Tibial nerve (tissue), 4 donors: ENCODE results near the gene NME7. TPM values are rescaled to one million over a fixed set of nuclear protein-coding genes. Genes with fewer than 3 reads are reported as not detected.

ENCODE experiments used
- DNase-seq, 2 donors: peaks; one replicate each; pipeline ENCODE4 v3.0.0-alpha.2; 2019; ENCODE audit warnings: low spot score in 2 of 2
- H3K27ac ChIP-seq, 4 donors: fragments of 200-600 bp; sonication (generic) in 3 of 4; one replicate each; pipeline ENCODE4 v1.5.1; 2017 to 2019; ENCODE audit warnings: mild to moderate bottlenecking in 1 of 4
- H3K27me3 ChIP-seq, 2 donors: fragments of 200-600 bp; sonication (generic) in 1 of 2; one replicate each; pipeline versions ENCODE4 v1.5.1 to v1.6.0; 2017 to 2019
- H3K36me3 ChIP-seq, 3 donors: fragments of 200-600 bp; sonication (generic); one replicate each; pipeline ENCODE4 v1.5.1; 2018 to 2019
- H3K4me1 ChIP-seq, 4 donors: fragments of 200-600 bp; sonication (generic) in 3 of 4; one replicate each; pipeline ENCODE4 v1.5.1; 2017 to 2019
- H3K4me3 ChIP-seq, 4 donors: fragments of 200-600 bp; sonication (generic) in 3 of 4; one replicate each; pipeline ENCODE4 v1.5.1; 2017 to 2019; ENCODE audit warnings: mild to moderate bottlenecking in 1 of 4, moderate library complexity in 1 of 4
- H3K9me3 ChIP-seq, 4 donors: fragments of 200-600 bp; sonication (generic) in 3 of 4; one replicate each; pipeline ENCODE4 v1.5.1; 2017 to 2019
- EP300 ChIP-seq, 2 donors: sonication (generic); formaldehyde crosslinking; IDR thresholded peaks; one replicate each; pipeline ENCODE4 v1.6.1; 2017; ENCODE audit warnings: antibody characterized with exemption in 2 of 2, mild to moderate bottlenecking in 1 of 2
- POLR2A ChIP-seq, 2 donors: fragments of 450-650 bp; IDR thresholded peaks; one replicate each; pipeline ENCODE4 v1.6.1; 2017; ENCODE audit warnings: antibody characterized with exemption in 2 of 2, mild to moderate bottlenecking in 2 of 2, moderate library complexity in 2 of 2
- WGBS, 2 donors: methylation state at CpG; one replicate each; pipeline ENCODE4 v1.1.5; 2018; 5-methylcytosine and 5-hydroxymethylcytosine counted together
- total RNA-seq, 4 donors: library from RNA; depleted of rRNA; stranded (reverse); fragments of >200 nt; gene quantifications; one replicate each; pipeline ENCODE4 v1.1.0, GENCODE V29; 2016
- TF ChIP-seq, protein P1 (sequence below), 5 experiments: fragments of 200-600 bp in 3 of 5; fragments of 450-650 bp in 2 of 5; sonication (generic) in 3 of 5; IDR thresholded peaks; one replicate each; pipeline ENCODE4 v1.5.1; 2016 to 2019; ENCODE audit warnings: antibody characterized with exemption in 5 of 5, mild to moderate bottlenecking in 3 of 5, moderate library complexity in 2 of 5

The NME7 gene
- total RNA-seq, 4 donors from 2014 or later, result 8.2 to 26.2 (median 17.5) TPM

GRCh38 chr1:169113613-169114119 lies 253.9 kb downstream of the NME7 start:
- no peaks in the 10 kb centered on the region for H3K36me3 ChIP-seq
- H3K27me3 ChIP-seq, result no peaks in the 10 kb centered on the region
- no peaks in the 10 kb centered on the region for H3K9me3 ChIP-seq
- TF ChIP-seq EP300 (IDR thresholded peaks at IDR 0.05) (no peak), POLR2A (IDR thresholded peaks at IDR 0.05) (no peak)
- TF ChIP-seq, protein P1, sequence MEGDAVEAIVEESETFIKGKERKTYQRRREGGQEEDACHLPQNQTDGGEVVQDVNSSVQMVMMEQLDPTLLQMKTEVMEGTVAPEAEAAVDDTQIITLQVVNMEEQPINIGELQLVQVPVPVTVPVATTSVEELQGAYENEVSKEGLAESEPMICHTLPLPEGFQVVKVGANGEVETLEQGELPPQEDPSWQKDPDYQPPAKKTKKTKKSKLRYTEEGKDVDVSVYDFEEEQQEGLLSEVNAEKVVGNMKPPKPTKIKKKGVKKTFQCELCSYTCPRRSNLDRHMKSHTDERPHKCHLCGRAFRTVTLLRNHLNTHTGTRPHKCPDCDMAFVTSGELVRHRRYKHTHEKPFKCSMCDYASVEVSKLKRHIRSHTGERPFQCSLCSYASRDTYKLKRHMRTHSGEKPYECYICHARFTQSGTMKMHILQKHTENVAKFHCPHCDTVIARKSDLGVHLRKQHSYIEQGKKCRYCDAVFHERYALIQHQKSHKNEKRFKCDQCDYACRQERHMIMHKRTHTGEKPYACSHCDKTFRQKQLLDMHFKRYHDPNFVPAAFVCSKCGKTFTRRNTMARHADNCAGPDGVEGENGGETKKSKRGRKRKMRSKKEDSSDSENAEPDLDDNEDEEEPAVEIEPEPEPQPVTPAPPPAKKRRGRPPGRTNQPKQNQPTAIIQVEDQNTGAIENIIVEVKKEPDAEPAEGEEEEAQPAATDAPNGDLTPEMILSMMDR (IDR thresholded peaks at IDR 0.05), result no peak
- no peak overlapping the region for H3K4me3 ChIP-seq
- WGBS, 2 donors, result 65 to 84% methylated on average over 4 of the region's 4 CpGs
- H3K27ac ChIP-seq, result no peak overlapping the region
- DNase-seq, result no peak
- peaks cover 0 to 32% (median 16%) of the 10 kb centered on the region in 4 donors for H3K4me1 ChIP-seq

DNA sequence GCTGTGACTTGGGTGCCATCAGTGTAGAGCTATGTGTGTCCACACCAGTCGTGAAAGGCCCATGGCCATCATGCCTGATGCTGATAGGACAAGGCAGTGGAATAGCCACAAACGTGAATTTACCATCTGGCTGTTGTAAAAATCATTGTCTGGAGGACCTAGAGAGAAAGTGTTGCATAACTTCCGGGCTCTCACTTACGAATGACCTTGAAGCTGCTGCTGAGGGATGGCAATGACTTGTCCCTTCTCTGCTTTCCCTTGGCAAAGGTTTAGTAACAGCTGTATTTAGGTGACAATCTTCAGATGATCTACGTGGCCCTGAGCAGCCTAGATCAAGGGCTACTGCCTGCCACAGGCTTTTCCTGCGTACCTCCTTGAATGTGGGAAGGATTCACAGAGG lies 255.4 kb downstream of the NME7 start:
- Histone ChIP-seq H3K36me3 (no peaks in the 10 kb centered on the region), H3K9me3 (no peaks in the 10 kb centered on the region), H3K27me3 (no peaks in the 10 kb centered on the region), H3K27ac (peak overlapping the region in 2 of 4 donors; percentile 29 to 32), H3K4me3 (no peak overlapping the region), H3K4me1 (peaks cover 0 to 46% (median 16%) of the 10 kb centered on the region in 4 donors)
- TF ChIP-seq POLR2A (IDR thresholded peaks at IDR 0.05), result no peak
- TF ChIP-seq, protein P1 (IDR thresholded peaks at IDR 0.05), result no peak
- TF ChIP-seq EP300 (IDR thresholded peaks at IDR 0.05), result no peak
- no peak for DNase-seq
- 74 to 78% methylated on average over 6 of the region's 6 CpGs for WGBS, 2 donors

- peaks cover 0 to 51% (median 18%) of the 10 kb centered on the region in 4 donors for H3K4me1 ChIP-seq
- WGBS, 2 donors, result 86 to 87% methylated on average over 6 of the region's 6 CpGs
- no peaks in the 10 kb centered on the region for H3K9me3 ChIP-seq
- TF ChIP-seq, protein P1 (IDR thresholded peaks at IDR 0.05), result no peak
- no peak for TF ChIP-seq POLR2A (IDR thresholded peaks at IDR 0.05)
- no peaks in the 10 kb centered on the region for H3K36me3 ChIP-seq
- peak overlapping the region in 2 of 4 donors; percentile 29 to 32 for H3K27ac ChIP-seq
- H3K4me3 ChIP-seq, result no peak overlapping the region
- no peaks in the 10 kb centered on the region for H3K27me3 ChIP-seq
- no peak for DNase-seq
Measured at GRCh38 chr1:169111472-169111871, 256.1 kb downstream of the NME7 start.

DNA sequence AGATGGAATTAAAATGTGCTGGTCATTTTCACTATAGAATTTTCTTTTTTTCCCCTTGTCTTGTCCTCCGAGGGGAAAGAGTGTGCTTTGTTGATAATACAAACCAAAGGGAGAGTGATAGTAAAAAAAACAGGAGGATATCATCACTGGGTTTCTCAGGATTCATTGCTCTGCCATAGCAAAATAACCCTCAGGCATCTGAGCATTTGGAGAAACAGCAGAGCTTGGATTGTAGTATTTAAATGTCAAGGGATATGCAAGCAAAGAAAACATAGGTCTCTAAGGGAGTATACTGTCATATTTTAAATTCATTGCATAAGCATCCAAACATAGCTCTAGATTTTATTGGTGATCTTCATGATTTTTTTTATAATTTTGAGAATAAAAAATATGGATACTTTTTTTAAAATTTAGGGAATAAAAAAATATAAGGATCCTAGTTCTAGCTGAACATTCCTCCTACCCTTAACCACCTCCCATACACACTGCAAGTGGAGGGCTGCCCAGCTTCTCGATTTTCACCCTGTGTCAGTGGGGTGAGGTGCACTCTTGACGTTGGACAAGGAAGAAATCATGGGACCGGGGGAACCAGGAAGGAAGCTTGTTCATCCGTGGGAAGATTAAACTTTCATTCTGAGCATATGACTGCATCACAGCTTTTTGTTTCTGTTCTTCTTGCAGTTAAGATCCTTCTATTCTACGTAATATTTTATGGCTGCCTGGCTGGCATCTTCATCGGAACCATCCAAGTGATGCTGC lies 256.7 kb downstream of the NME7 start:
- H3K9me3 ChIP-seq, result no peaks in the 10 kb centered on the region
- peak in 1 of 2 donors; percentile 20 for DNase-seq
- 49 to 53% methylated on average over 7 of the region's 7 CpGs for WGBS, 2 donors

More for the DNA sequence above, 256.7 kb downstream of the NME7 start:
- Histone ChIP-seq H3K4me1 (peaks cover 0 to 48% (median 16%) of the 10 kb centered on the region in 4 donors), H3K4me3 (no peak overlapping the region), H3K27me3 (no peaks in the 10 kb centered on the region), H3K36me3 (no peaks in the 10 kb centered on the region), H3K27ac (peak overlapping the region in 2 of 4 donors; percentile 70 to 87)
- TF ChIP-seq EP300 (IDR thresholded peaks at IDR 0.05), result peak; percentile 27 to 56
- TF ChIP-seq, protein P1 (IDR thresholded peaks at IDR 0.05), result no peak
- no peak for TF ChIP-seq POLR2A (IDR thresholded peaks at IDR 0.05)
